ENCODE results near the gene TAPBP.

TAPBP gene

GRCh38 chr6:33320315-33321181 lies 6.7 kb upstream of the TAPBP start:
- DNase-seq (ENCODE audit: low read depth in 1 of 2, low spot score in 1 of 2): no peak

GRCh38 chr6:33319939-33320314 lies 6.0 kb upstream of the TAPBP start:
- DNase-seq (ENCODE audit: low read depth in 1 of 2, low spot score in 1 of 2): no peak

- DNase-seq (ENCODE audit: low read depth in 1 of 2, low spot score in 1 of 2): no peak
Observed at GRCh38 chr6:33318426-33319073, 4.7 kb upstream of the TAPBP start.

DNA sequence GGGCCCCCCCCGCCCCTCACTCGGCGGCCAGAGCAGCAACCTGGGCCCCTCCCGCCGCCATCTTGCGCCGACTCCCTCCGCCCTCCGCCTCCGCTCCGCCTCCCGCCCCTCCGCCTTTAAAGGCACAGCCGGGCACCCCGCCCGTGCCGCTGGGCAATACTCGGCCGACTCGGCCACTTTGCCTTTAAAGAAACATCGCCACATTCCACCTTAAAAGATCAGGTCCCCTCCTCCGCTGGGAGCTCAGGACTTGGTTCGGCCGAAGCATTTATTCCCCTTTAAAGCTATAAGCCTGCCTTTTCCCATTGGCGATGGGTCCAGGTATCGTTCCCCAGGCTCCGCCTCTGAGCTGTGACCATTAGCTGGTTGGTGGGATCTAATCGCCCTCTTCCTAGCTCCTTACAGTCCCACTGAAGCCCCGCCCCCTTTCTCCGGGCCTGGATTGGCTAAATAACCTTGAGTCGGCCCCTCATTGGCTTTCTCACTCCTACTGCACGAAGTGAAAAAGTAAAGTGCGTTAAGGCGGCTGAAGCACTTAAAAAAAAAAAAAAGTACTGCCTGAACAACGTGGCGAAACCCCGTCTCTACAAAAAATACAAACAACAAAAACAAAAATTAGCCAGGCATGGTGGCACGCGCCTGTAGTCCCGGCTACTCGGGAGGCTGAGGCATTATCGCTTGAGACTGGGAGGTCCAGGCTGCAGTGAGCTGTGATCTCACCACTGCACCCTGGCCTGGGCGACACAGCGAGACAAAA lies 4.0 kb upstream of the TAPBP start, which contains the start of gene ZBTB22:
ZBTB22 (minus strand) TSS at position 76 of the 757 bp plus-strand sequence. CDS start 828 bp downstream, outside the sequence.
- DNase-seq (ENCODE audit: low read depth in 1 of 2, low spot score in 1 of 2): peak; percentile 88 to 89

DNA sequence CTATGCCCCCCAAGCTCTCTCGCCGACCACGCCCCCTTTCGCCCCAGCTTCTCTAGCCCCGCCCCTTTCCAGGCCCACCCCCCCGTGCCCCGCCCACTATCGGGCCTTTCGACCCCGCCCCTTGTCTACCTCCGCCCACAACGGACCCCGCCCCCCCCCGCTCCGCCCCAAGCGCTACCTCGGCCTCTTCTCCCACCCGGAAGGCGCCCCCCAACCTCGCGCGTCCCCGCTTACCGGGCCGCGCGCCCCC lies 3.5 kb upstream of the TAPBP start:
- DNase-seq (ENCODE audit: low read depth in 1 of 2, low spot score in 1 of 2): peak in 1 of 2 donors; percentile 35

GRCh38 chr6:33316603-33317418 lies 2.9 kb upstream of the TAPBP start:
- DNase-seq (ENCODE audit: low read depth in 1 of 2, low spot score in 1 of 2): no peak

DNA sequence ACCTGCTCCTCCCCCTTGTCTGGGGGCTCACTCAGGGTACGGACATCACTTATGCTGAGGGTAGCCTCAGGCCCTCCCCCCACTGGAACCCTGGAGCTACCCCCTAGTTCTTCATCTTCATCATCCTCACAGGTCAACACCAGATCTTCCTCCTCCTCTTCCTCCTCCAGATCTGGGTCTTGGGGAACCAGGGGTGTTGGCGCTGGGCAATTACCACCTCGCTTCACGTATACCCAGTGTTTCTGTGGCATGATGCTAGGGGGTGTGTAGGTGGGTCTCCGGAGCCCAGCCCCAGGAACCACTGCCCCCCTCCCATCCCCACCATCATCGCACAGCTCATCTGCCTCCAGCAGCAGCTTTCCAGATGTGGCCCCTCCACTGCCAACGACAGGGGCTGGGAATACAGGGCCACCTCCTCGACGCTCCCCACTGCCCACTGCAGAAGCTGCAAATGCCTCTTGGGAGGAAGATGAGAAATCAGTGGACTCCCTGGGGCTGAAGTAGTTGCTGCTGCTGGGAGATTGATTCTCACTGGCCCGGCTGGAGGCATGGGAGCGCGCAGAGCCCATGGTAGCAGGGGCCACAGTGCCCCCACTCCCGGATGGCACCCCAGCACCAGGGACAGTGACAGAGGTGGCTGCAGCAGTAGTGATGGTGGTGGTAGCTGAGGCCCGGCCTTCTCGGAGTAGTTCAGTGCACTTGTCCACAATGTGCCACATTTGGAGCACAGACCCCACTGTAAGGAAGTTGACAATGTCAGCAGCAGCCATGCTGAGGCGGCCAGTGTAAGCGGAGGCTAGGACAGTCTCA lies 2.1 kb upstream of the TAPBP start:
- DNase-seq (ENCODE audit: low read depth in 1 of 2, low spot score in 1 of 2): no peak

DNA sequence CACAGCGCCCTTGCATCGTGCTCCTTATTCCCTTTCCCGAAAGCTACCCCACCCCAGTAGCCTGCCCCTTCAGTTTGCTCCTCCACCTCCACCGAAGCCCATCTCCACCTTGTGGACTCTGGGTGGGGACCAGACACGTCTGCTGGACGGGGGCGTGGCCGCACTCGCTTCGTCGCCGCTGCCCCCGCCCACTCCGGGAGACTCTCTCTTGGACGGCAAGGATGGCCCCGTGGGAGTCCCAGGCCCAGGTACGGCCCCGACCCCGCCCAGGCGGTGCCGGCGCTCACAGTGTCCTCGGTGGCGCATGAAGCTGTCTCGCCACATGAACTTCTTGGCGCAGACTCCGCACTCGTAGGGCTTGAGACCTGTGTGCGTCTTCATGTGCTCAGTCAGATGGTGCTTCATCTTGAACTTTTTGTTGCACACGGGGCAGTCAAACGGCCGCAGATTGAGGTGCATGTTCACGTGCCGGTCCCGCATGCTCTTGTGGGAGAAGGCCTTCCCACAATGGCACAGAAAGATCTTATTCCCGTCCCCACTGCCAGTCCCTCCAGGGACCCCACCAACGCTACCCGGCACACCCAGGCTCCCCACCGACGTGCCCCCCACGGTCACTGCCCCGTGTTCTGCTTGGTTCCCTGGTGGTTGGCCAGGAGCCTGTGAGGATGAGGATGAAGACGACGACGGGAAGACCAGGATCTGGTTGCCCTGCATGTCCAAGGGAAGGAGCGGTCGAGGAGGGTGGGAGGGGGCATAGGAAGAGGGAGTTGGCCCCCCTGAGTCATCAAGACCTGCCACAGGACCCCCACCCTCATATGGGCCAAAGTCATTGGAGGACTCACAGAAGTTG lies 1.3 kb upstream of the TAPBP start:
- DNase-seq (ENCODE audit: low read depth in 1 of 2, low spot score in 1 of 2): no peak

DNA sequence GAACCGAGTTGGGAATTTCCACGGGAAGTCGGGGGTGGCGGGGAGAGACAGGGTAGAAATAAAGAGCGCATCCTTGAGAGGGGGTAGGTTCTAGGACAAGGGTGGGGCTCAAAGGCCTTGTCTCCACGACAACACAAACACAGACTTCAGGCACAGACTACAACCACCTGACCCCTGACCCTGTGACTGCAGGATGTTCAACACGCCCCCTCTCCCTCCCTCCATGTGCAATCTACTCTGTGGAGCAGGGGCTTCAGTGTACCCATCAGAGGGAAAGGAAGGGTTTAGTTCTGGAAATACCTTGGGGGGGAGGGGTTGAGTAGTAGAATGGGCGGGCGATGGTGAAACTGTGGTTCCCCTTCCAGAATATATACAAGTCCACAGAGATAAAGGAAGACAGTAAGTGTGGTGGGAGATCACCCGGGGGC lies 651 bp upstream of the TAPBP start:
- DNase-seq (ENCODE audit: low read depth in 1 of 2, low spot score in 1 of 2): peak in 1 of 2 donors; percentile 60

- DNase-seq (ENCODE audit: low read depth in 1 of 2, low spot score in 1 of 2): no peak
Observed at GRCh38 chr6:33313105-33313708, 671 bp downstream of the TAPBP start.

GRCh38 chr6:33312361-33313104 lies 1.3 kb downstream of the TAPBP start:
- peak; percentile 56 to 72 for DNase-seq (ENCODE audit: low read depth in 1 of 2, low spot score in 1 of 2)

- DNase-seq (ENCODE audit: low read depth in 1 of 2, low spot score in 1 of 2): no peak
Observed at GRCh38 chr6:33306356-33306755, 7.5 kb downstream of the TAPBP start.

DNA sequence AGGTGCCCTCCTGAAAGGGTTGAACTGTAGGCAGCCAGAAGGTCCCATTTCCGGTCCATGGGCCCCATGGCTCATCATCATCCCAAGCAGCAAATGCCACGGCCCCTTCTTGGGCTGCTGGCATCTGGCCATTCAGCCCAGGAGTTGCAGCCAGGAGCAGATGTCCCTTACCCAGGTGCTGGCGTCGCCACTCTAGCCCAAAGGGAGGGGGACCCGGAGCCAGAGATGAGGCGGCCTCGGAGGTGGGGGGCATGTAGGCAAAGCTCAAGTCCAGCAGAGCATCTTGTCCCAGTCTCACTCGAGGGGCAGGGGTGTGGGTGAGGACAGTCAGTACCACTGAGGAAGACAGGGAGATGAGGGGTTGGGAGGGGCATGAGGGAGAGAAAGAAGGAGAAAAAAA lies 8.8 kb downstream of the TAPBP start:
- no peak for DNase-seq (ENCODE audit: low read depth in 1 of 2, low spot score in 1 of 2)

- DNase-seq (ENCODE audit: low read depth in 1 of 2, low spot score in 1 of 2): no peak
Observed at GRCh38 chr6:33304216-33304615, 9.7 kb downstream of the TAPBP start.

DNA sequence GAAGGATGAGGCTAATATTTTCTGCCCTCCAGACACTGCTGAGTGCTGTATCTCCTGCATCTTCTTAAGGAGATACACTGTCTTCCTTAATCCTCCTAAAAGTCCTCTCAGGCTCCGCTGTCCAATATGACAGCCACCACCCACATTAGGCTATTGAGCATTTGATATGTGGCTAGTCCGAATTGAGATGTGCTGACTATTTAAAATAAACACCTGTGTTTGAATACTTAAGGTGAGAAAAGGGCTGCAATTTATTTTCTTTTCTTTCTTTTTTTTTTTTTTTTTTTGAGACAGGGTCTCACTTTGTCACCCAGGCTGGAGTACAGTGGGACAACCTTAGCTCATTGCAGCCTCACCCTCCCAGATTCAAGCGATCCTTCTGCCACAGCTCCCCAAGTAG lies 12.0 kb downstream of the TAPBP start:
- no peak for DNase-seq (ENCODE audit: low read depth in 1 of 2, low spot score in 1 of 2)

DNA sequence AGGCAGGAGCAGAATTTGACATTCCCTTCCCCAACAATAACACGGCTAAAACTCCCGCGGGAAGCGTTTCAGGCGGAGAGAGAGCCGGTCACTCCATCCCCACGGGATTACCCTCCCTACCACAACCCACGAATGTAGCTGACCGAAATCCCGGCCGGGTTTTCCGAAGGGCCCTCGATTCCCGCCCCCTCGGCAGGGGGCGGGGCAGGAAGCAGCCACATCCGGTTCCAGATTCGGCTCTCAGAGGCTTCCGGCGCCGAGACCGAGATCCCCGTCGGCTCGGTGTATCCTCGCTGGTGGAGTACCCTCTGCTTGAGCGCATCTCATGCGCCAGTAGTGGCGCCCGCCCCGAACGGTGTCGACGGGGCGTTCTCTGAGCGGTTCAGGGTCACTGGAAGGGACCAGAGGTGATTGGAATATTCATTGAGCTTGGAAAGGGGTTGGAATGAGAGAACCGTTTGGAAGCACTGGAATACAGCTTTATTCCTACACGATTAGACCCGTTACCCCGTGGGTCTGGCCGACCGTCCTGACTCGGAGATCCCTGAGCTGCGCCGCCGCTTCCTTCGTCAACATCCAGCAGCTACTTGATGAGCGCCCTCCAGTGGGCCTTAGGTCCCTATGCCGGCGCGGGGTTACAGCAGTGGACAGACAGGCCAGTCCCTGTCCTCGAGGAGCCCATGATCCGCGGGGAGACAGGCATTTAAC lies 14.5 kb downstream of the TAPBP start:
- DNase-seq (ENCODE audit: low read depth in 1 of 2, low spot score in 1 of 2): peak; percentile 88

- peak in 1 of 2 donors; percentile 50 for DNase-seq (ENCODE audit: low read depth in 1 of 2, low spot score in 1 of 2)
Observed at GRCh38 chr6:33298773-33299236, 15.1 kb downstream of the TAPBP start, which contains the start of gene RGL2. Gene RGL2 (minus strand): TSS chr6:33298942. CDS start chr6:33298610, 332 bp downstream.

All from activated T-helper 1 cell treated with anti-CD3 and anti-CD28 coated beads, Interleukin-2, amount 50 U/mL, for 16 hours (primary cell).